ENCODE data around the gene UNC13C.

- no peak for TF ChIP-seq OVOL3 (tag by site-specific recombination; IDR thresholded peaks at IDR 0.05)
- TF ChIP-seq ZNF670 (tag by site-specific recombination; IDR thresholded peaks at IDR 0.05; ENCODE audit: low read depth): no peak
- TF ChIP-seq TCF7L2 (IDR thresholded peaks at IDR 0.05; ENCODE audit: borderline replicate concordance, low read depth, low read length): no peak
Measured at GRCh38 chr15:53982071-53982680, 3.9 kb downstream of the UNC13C start.

All from HEK293 (cell line).